Pancreas (tissue), 10 donors: Measurements from ENCODE around the gene CCDC6. TPM values are rescaled to one million over a fixed set of nuclear protein-coding genes. Genes with fewer than 3 reads are reported as not detected.

Experiments
- ATAC-seq, 4 donors: fragments of 200-7000 bp; cut with Tn5 transposase; one replicate each; pipeline versions ENCODE4 v1.8.0 to v1.9.1; 2020; ENCODE audit warnings: mild to moderate bottlenecking in 4 of 4, moderate library complexity in 4 of 4
- DNase-seq, 6 donors: peaks; one replicate each; pipeline ENCODE4 v3.0.0-alpha.2; 2020
- FAIRE-seq: peaks from 2 replicates; lab custom pipeline; 2012; peaks lifted over from hg19 to GRCh38; lab: Jason Lieb, UNC
- H3K27ac ChIP-seq, 4 donors: fragments of 200-600 bp; sonication (generic); 1 replicate in 3 of 4; 2 replicates in 1 of 4; pipeline versions ENCODE4 v1.5.0 to v1.8.0; 2020
- H3K27me3 ChIP-seq, 4 donors: fragments of 200-600 bp; one replicate each; pipeline ENCODE4 v1.8.0; 2021
- H3K36me3 ChIP-seq, 3 donors: fragments of 200-600 bp; sonication (generic) in 1 of 3; one replicate each; pipeline versions ENCODE4 v1.5.0 to v1.8.0; 2020 to 2021
- H3K4me1 ChIP-seq, 3 donors: fragments of 200-600 bp; one replicate each; pipeline ENCODE4 v1.8.0; 2021
- H3K4me3 ChIP-seq, 4 donors: fragments of 200-600 bp; sonication (generic) in 2 of 4; one replicate each; pipeline versions ENCODE4 v1.5.0 to v1.8.0; 2020 to 2021
- H3K9me3 ChIP-seq, 4 donors: fragments of 200-600 bp; one replicate each; pipeline ENCODE4 v1.8.0; 2021
- CTCF ChIP-seq, 4 donors: fragments of 200-600 bp; sonication (generic) in 3 of 4; IDR thresholded peaks; one replicate each; pipeline versions ENCODE4 v1.5.0 to v1.8.0; 2021; ENCODE audit warnings: antibody characterized with exemption in 4 of 4
- whole genome bisulfite sequencing, 2 donors: extraction: QIAGEN DNeasy Blood & Tissue Kit; methylation state at CpG; one replicate each; pipeline ENCODE4 v1.1.7; 2013; 5-methylcytosine and 5-hydroxymethylcytosine counted together
- intact Hi-C, 3 donors: fragments of 100-400 bp; cut with DNase I; formaldehyde crosslinking; loops; one replicate each; pipeline versions ENCODE4 v1.11.1 to v1.14.2; 2022
- polyA plus RNA-seq, 2 donors: library from polyadenylated mRNA; stranded (reverse); fragments of 200-250 nt; gene quantifications; one replicate each; pipeline ENCODE4 v1.2.3, GENCODE V29; 2013
- total RNA-seq, 6 donors: library from RNA; stranded (reverse); fragmentation: NEBNext Ultra II Directional in 4 of 6; extraction: Animal tissue kit (Norgen Biotek cat#: 25700) in 4 of 6; gene quantifications; one replicate each; pipeline versions ENCODE4 v1.2.1 to v1.2.4, GENCODE V29; 2021 to 2023
- donor health status: healthy with polysubstance abuse.
- donor health status: DM: no; HTN: no; CAD: no; lungs with moderate emphysema.
- donor health status: DM: no; HTN: no; CAD: no.
- donor health status: control.
- donor health status: control.
- donor health status: Bipolar disorder and iron deficiency.
- donor health status: DM: yes; HTN: yes; CAD: no.
- donor health status: DM: no; HTN: no; CAD: no.
- donor health status: DM: no; HTN: no; CAD: no.
- donor health status: DM: yes; HTN: yes; CAD: no.

The CCDC6 gene
- total and polyA plus RNA-seq, 8 donors, result 8.3 to 53.1 (median 29.0) TPM

GRCh38 chr10:59907918-59908807 is 1.8 kb upstream of the CCDC6 start:
- Histone ChIP-seq H3K9me3 (no peaks in the 10 kb centered on the region), H3K27me3 (no peaks in the 10 kb centered on the region), H3K27ac (peak overlapping the region; percentile 92 to 99 (median 95)), H3K4me3 (peak overlapping the region; percentile 10 to 99 (median 97)), H3K36me3 (no peaks in the 10 kb centered on the region), H3K4me1 (peaks cover 8 to 31% (median 27%) of the 10 kb centered on the region in 3 donors)
- intact Hi-C loops, result no loop called here
- WGBS, 2 donors, result 1 to 2% methylated on average over 9 of the region's 9 CpGs
- DNase-seq (peak in 4 of 6 donors; percentile 33 to 72 (median 58)), ATAC-seq (peak; percentile 35 to 48 (median 41)), FAIRE-seq (peak; percentile 23)
- TF ChIP-seq CTCF (IDR thresholded peaks at IDR 0.05), result no peak

- Histone ChIP-seq H3K27ac (peak overlapping the region; percentile 92 to 99 (median 95)), H3K4me3 (peak overlapping the region in 3 of 4 donors; percentile 97 to 99 (median 97)), H3K9me3 (no peaks in the 10 kb centered on the region), H3K36me3 (no peaks in the 10 kb centered on the region), H3K27me3 (no peaks in the 10 kb centered on the region), H3K4me1 (peaks cover 8 to 35% (median 27%) of the 10 kb centered on the region in 3 donors)
- FAIRE-seq, result no peak
- intact Hi-C loops, result no loop called here
- ATAC-seq, result peak in 3 of 4 donors; percentile 7 to 14 (median 13)
- 19 to 23% methylated on average over 2 of the region's 2 CpGs for WGBS, 2 donors
- no peak for DNase-seq
- no peak for TF ChIP-seq CTCF (IDR thresholded peaks at IDR 0.05)
Observed at GRCh38 chr10:59907537-59907917, 1.2 kb upstream of the CCDC6 start.

- intact Hi-C loops, result no loop called here
- H3K4me1 ChIP-seq, result peaks cover 15 to 48% (median 37%) of the 10 kb centered on the region in 3 donors
- no peak for TF ChIP-seq CTCF (IDR thresholded peaks at IDR 0.05)
- no peaks in the 10 kb centered on the region for H3K36me3 ChIP-seq
- H3K9me3 ChIP-seq, result no peaks in the 10 kb centered on the region
- DNase-seq, result peak in 2 of 6 donors; percentile 49 to 76
- 0 to 1% methylated on average over 51 to 56 of the region's 56 CpGs for WGBS, 2 donors
- H3K27ac ChIP-seq, result peak overlapping the region; percentile 92 to 99 (median 95)
- FAIRE-seq, result no peak
- no peaks in the 10 kb centered on the region for H3K27me3 ChIP-seq
- ATAC-seq, result peak in 2 of 4 donors; percentile 0 to 2
- H3K4me3 ChIP-seq, result peak overlapping the region; percentile 97 to 99 (median 97)
Observed at GRCh38 chr10:59905731-59906416, 482 bp downstream of the CCDC6 start.

- H3K9me3 ChIP-seq, result no peaks in the 10 kb centered on the region
- peak overlapping the region; percentile 97 to 99 (median 97) for H3K4me3 ChIP-seq
- H3K36me3 ChIP-seq, result no peaks in the 10 kb centered on the region
- FAIRE-seq (no peak), ATAC-seq (peak; percentile 27 to 50 (median 33)), DNase-seq (peak in 5 of 6 donors; percentile 50 to 77 (median 59))
- no peak for TF ChIP-seq CTCF (IDR thresholded peaks at IDR 0.05)
- no peaks in the 10 kb centered on the region for H3K27me3 ChIP-seq
- H3K4me1 ChIP-seq, result peaks cover 22 to 55% (median 42%) of the 10 kb centered on the region in 3 donors
- 1 to 2% methylated on average over 22 to 23 of the region's 23 CpGs for WGBS, 2 donors
- peak overlapping the region; percentile 92 to 99 (median 95) for H3K27ac ChIP-seq
- intact Hi-C loops, result no loop called here
Observed at GRCh38 chr10:59905066-59905730, 1.2 kb downstream of the CCDC6 start.
